Endodermal cell (in vitro differentiated cells): ENCODE data around the gene IGFBP3. TPM values are rescaled to one million over a fixed set of nuclear protein-coding genes. Genes with fewer than 3 reads are reported as not detected.
"Not testable (repeated sequence)": the region's sequence is repeated elsewhere in the genome, so short reads cannot be mapped to it uniquely, and the experiment has no call there.

ENCODE experiments used
- DNase-seq: peaks from one replicate; pipeline ENCODE4 v3.0.0-alpha.2; 2017
- H3K27ac ChIP-seq: 2 replicates; pipeline ENCODE4 v1.5.1; 2013; ENCODE audit warnings: mild to moderate bottlenecking, low read depth, low read length, moderate library complexity
- H3K27me3 ChIP-seq: 2 replicates; pipeline ENCODE4 v1.6.1; 2013; ENCODE audit warnings: mild to moderate bottlenecking, low read length, moderate library complexity; ENCODE audit not compliant: insufficient read depth, control insufficient read depth, poor library complexity, severe bottlenecking
- H3K36me3 ChIP-seq: 2 replicates; pipeline ENCODE4 v1.7.0; 2013; ENCODE audit warnings: mild to moderate bottlenecking, low read length, moderate library complexity; ENCODE audit not compliant: control insufficient read depth, insufficient read depth
- H3K4me1 ChIP-seq: one replicate; pipeline ENCODE4 v1.7.0; 2013; ENCODE audit warnings: low read length; ENCODE audit not compliant: control insufficient read depth, insufficient read depth
- H3K4me3 ChIP-seq: 2 replicates; pipeline ENCODE4 v1.5.1; 2013; ENCODE audit warnings: mild to moderate bottlenecking, low read length, moderate library complexity
- H3K9ac ChIP-seq: 2 replicates; pipeline ENCODE4 v1.6.1; 2013; ENCODE audit warnings: mild to moderate bottlenecking, low read length, moderate library complexity; ENCODE audit not compliant: poor library complexity, severe bottlenecking; ENCODE audit errors: extremely low read depth
- H3K9me3 ChIP-seq: 2 replicates; pipeline ENCODE4 v1.6.1; 2013; ENCODE audit warnings: mild to moderate bottlenecking, low read length, moderate library complexity; ENCODE audit not compliant: control insufficient read depth
- H3K27ac Mint-ChIP-seq: 2 replicates; pipeline ENCODE4 v1.8.0; 2020; ENCODE audit warnings: mixed read lengths
- H3K27me3 Mint-ChIP-seq: 2 replicates; pipeline ENCODE4 v1.8.0; 2021; ENCODE audit warnings: mild to moderate bottlenecking, mixed read lengths; ENCODE audit not compliant: insufficient read depth
- H3K36me3 Mint-ChIP-seq: 2 replicates; pipeline ENCODE4 v1.8.0; 2020; ENCODE audit warnings: low read depth, mixed read lengths
- H3K4me1 Mint-ChIP-seq: 2 replicates; pipeline ENCODE4 v1.8.0; 2020; ENCODE audit warnings: mixed read lengths
- H3K4me3 Mint-ChIP-seq: 2 replicates; pipeline ENCODE4 v1.8.0; 2020; ENCODE audit warnings: mild to moderate bottlenecking, moderate library complexity, mixed read lengths
- H3K9me3 Mint-ChIP-seq: 2 replicates; pipeline ENCODE4 v1.8.0; 2020; ENCODE audit warnings: mild to moderate bottlenecking, mixed read lengths
- CTCF ChIP-seq: fragments of 200-600 bp; sonication (generic); conservative IDR thresholded peaks from 2 replicates; pipeline ENCODE4 v1.5.0; 2021; ENCODE audit warnings: antibody characterized with exemption, mild to moderate bottlenecking
- WGBS, 2 experiments: methylation state at CpG; one replicate each; pipeline versions ENCODE4 v1.1.5 to v1.1.7; 2013; ENCODE audit warnings: missing lambda C conversion rate in 2 of 2, mixed read lengths in 1 of 2; ENCODE audit not compliant: insufficient coverage in 1 of 2, insufficient read length in 1 of 2; 5-methylcytosine and 5-hydroxymethylcytosine counted together
- total RNA-seq, 2 donors: library from RNA; stranded (reverse); fragmentation: NEBNext Ultra II Directional in 1 of 2; extraction: Animal tissue kit (Norgen Biotek cat#: 25700) in 1 of 2; gene quantifications; 2 replicates in 1 of 2; 3 replicates in 1 of 2; pipeline ENCODE4 v1.2.1, GENCODE V29; 2021

The IGFBP3 gene
- total RNA-seq, 2 donors from 2014 or later: 7.4 to 20.3 TPM

GRCh38 chr7:45962861-45963260, 41.8 kb upstream of the IGFBP3 start:
- peak; percentile 27 for DNase-seq
- WGBS, 2 experiments: 95 to 100% methylated on average over 3 to 6 of the region's 6 CpGs
- no peaks in the 10 kb centered on the region for H3K27me3 ChIP-seq
- Mint-ChIP-seq H3K36me3 (no peaks in the 10 kb centered on the region), H3K4me3 (no peak overlapping the region), H3K4me1 (no peaks in the 10 kb centered on the region), H3K27ac (no peak overlapping the region), H3K9me3 (no peaks in the 10 kb centered on the region), H3K27me3 (no peaks in the 10 kb centered on the region)
- H3K9me3 ChIP-seq: no peaks in the 10 kb centered on the region
- H3K4me1 ChIP-seq: no peaks in the 10 kb centered on the region
- no peak for TF ChIP-seq CTCF
- no peaks in the 10 kb centered on the region for H3K36me3 ChIP-seq
- no peak overlapping the region for H3K27ac ChIP-seq
- H3K9ac ChIP-seq: no peak overlapping the region
- no peak overlapping the region for H3K4me3 ChIP-seq

- 95 to 100% methylated on average over 1 to 3 of the region's 3 CpGs for WGBS, 2 experiments
- Mint-ChIP-seq H3K4me1 (no peaks in the 10 kb centered on the region), H3K27ac (no peak overlapping the region), H3K27me3 (no peaks in the 10 kb centered on the region), H3K36me3 (no peaks in the 10 kb centered on the region), H3K9me3 (peaks cover 14% of the 10 kb centered on the region), H3K4me3 (no peak overlapping the region)
- peak; percentile 9 for DNase-seq
- no peak overlapping the region for H3K9ac ChIP-seq
- peaks cover 10% of the 10 kb centered on the region for H3K9me3 ChIP-seq
- no peak overlapping the region for H3K27ac ChIP-seq
- H3K36me3 ChIP-seq: no peaks in the 10 kb centered on the region
- H3K27me3 ChIP-seq: no peaks in the 10 kb centered on the region
- H3K4me1 ChIP-seq: no peaks in the 10 kb centered on the region
- no peak overlapping the region for H3K4me3 ChIP-seq
- no peak for TF ChIP-seq CTCF
Observed at GRCh38 chr7:45957721-45958120, 36.6 kb upstream of the IGFBP3 start.

GRCh38 chr7:45955286-45955685, 34.2 kb upstream of the IGFBP3 start:
- Mint-ChIP-seq H3K27ac (no peak overlapping the region), H3K27me3 (no peaks in the 10 kb centered on the region), H3K9me3 (peaks cover 17% of the 10 kb centered on the region), H3K4me3 (no peak overlapping the region), H3K36me3 (no peaks in the 10 kb centered on the region), H3K4me1 (no peaks in the 10 kb centered on the region)
- no peak for DNase-seq
- no peak overlapping the region for H3K27ac ChIP-seq
- H3K4me1 ChIP-seq: no peaks in the 10 kb centered on the region
- no peaks in the 10 kb centered on the region for H3K36me3 ChIP-seq
- no peak for TF ChIP-seq CTCF
- peaks cover 10% of the 10 kb centered on the region for H3K9me3 ChIP-seq
- no CpG with 5 or more reads among the region's 1 CpG for WGBS, 2 experiments
- H3K27me3 ChIP-seq: no peaks in the 10 kb centered on the region
- H3K9ac ChIP-seq: no peak overlapping the region
- no peak overlapping the region for H3K4me3 ChIP-seq

- not testable (repeated sequence) for H3K36me3 Mint-ChIP-seq, H3K27ac ChIP-seq, H3K9ac ChIP-seq, H3K27ac Mint-ChIP-seq, H3K4me1 Mint-ChIP-seq, DNase-seq, H3K4me3 ChIP-seq, H3K27me3 Mint-ChIP-seq, H3K4me1 ChIP-seq, H3K4me3 Mint-ChIP-seq, H3K27me3 ChIP-seq, H3K36me3 ChIP-seq
- peaks cover 22% of the 10 kb centered on the region for H3K9me3 Mint-ChIP-seq
- 90 to 99% methylated on average over 13 to 23 of the region's 23 CpGs for WGBS, 2 experiments
- peaks cover 10% of the 10 kb centered on the region for H3K9me3 ChIP-seq
Observed at GRCh38 chr7:45953055-45953454, 32.0 kb upstream of the IGFBP3 start.
